Gastrocnemius medialis (tissue), 4 donors: ENCODE data around the gene GEN1. TPM values are rescaled to one million over a fixed set of nuclear protein-coding genes. Genes with fewer than 3 reads are reported as not detected.
A peak's percentile ranks its signal among the peaks of the same experiment; 100 is the strongest.

Source experiments
- ATAC-seq, 2 donors: fragments of 150-250 bp; one replicate each; pipeline ENCODE4 v1.9.1; 2016
- DNase-seq, 2 donors: peaks; one replicate each; pipeline ENCODE4 v3.0.0-alpha.2; 2019
- H3K27ac ChIP-seq, 4 donors: fragments of 200-600 bp; sonication (generic); 1 replicate in 1 of 4; 2 replicates in 3 of 4; pipeline ENCODE4 v1.5.1; 2016 to 2018; ENCODE audit warnings: mild to moderate bottlenecking in 2 of 4, moderate library complexity in 1 of 4
- H3K27me3 ChIP-seq, 3 donors: fragments of 200-600 bp; sonication (generic) in 2 of 3; 1 replicate in 1 of 3; 2 replicates in 2 of 3; pipeline versions ENCODE4 v1.5.1 to v1.6.0; 2016 to 2019; ENCODE audit warnings: mild to moderate bottlenecking in 1 of 3, moderate library complexity in 1 of 3
- H3K36me3 ChIP-seq, 2 donors: fragments of 200-600 bp; sonication (generic) in 1 of 2; one replicate each; pipeline ENCODE4 v1.5.1; 2017 to 2018
- H3K4me1 ChIP-seq, 2 donors: fragments of 200-600 bp; sonication (generic) in 1 of 2; one replicate each; pipeline ENCODE4 v1.5.1; 2016 to 2017; ENCODE audit warnings: mild to moderate bottlenecking in 2 of 2
- H3K4me3 ChIP-seq, 4 donors: fragments of 200-600 bp; sonication (generic) in 3 of 4; 1 replicate in 1 of 4; 2 replicates in 3 of 4; pipeline ENCODE4 v1.5.1; 2016 to 2019; ENCODE audit warnings: mild to moderate bottlenecking in 2 of 4
- H3K9me3 ChIP-seq, 3 donors: fragments of 200-600 bp; sonication (generic) in 2 of 3; 1 replicate in 1 of 3; 2 replicates in 2 of 3; pipeline ENCODE4 v1.5.1; 2016 to 2019
- CTCF ChIP-seq, 5 experiments: fragments of 450-650 bp in 3 of 5; fragments of 200-600 bp in 2 of 5; sonication (generic) in 2 of 5; IDR thresholded peaks in 4 of 5; conservative IDR thresholded peaks in 1 of 5; 1 replicate in 4 of 5; 2 replicates in 1 of 5; pipeline ENCODE4 v1.5.1; 2016 to 2019; ENCODE audit warnings: antibody characterized with exemption in 5 of 5, mild to moderate bottlenecking in 3 of 5, moderate library complexity in 3 of 5
- POLR2A ChIP-seq, 2 donors: fragments of 450-650 bp; IDR thresholded peaks; one replicate each; pipeline ENCODE4 v1.6.1; 2017; ENCODE audit warnings: antibody characterized with exemption in 2 of 2, mild to moderate bottlenecking in 2 of 2, moderate library complexity in 2 of 2
- in situ Hi-C, 4 donors: fragments of 200-750 bp; cut with MboI; loops; one replicate each; pipeline versions ENCODE4 v1.15.0 to v1.8.0; 2017; ENCODE audit warnings: low sequenced_read_pairs in 4 of 4
- intact Hi-C: fragments of 100-400 bp; cut with DNase I; formaldehyde crosslinking; loops from one replicate; pipeline ENCODE4 v1.15.1; 2023; ENCODE audit warnings: low total_unique reads
- total RNA-seq, 4 donors: library from RNA; depleted of rRNA; stranded (reverse); fragments of >200 nt; gene quantifications; one replicate each; pipeline versions ENCODE4 v1.1.0 to v1.2.3, GENCODE V29; 2016

GEN1 gene
- total RNA-seq, 4 donors from 2014 or later, result 0.31 to 8.7 (median 2.3) TPM

DNA sequence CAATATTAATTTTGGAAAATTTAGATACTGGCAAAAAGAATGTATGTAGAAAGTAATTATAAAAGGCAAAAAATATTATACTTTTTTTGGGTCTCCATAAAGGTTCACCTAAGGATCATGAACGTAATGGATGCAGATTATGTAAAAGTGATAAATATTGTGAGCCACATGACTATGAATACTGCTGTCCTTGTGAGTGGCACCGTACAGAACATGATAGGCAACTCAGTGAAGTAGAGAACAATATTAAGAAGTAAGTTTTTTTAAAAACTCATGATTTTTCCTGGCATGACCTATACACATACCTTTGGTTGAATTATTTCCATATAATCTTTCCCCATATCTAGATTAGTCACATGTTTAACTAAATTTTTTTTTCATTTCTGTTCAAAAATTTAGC, 18.6 kb downstream of the GEN1 start:
- ATAC-seq, result peak; percentile 38 to 59
- Histone ChIP-seq H3K4me1 (peaks cover 0 to 9% of the 10 kb centered on the region in 2 donors), H3K27me3 (no peaks in the 10 kb centered on the region), H3K4me3 (no peak overlapping the region), H3K27ac (peak overlapping the region in 3 of 4 donors; percentile 58 to 67 (median 63)), H3K36me3 (no peaks in the 10 kb centered on the region), H3K9me3 (no peaks in the 10 kb centered on the region)
- DNase-seq, result no peak
- intact Hi-C loops, result no loop called here
- in situ Hi-C loops, result no loop called here
- TF ChIP-seq POLR2A (IDR thresholded peaks at IDR 0.05) (no peak), CTCF (IDR thresholded peaks at IDR 0.05 in 4 of 5, conservative IDR thresholded peaks at IDR 0.05 in 1 of 5) (no peak)

DNA sequence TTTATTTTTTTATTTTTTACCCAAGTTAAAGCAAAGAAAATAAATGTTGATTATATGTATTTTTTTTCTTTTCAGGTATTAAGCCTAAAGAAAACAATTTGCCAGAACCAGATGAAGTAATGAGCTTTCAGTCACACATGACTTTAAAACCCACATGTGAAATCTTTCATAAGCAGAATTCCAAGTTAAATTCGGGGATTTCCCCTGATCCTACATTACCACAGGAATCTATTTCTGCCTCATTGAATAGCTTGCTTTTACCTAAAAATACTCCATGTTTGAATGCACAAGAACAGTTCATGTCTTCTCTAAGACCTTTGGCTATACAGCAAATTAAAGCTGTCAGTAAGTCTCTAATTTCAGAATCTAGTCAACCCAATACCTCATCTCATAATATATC, 26.6 kb downstream of the GEN1 start:
- Histone ChIP-seq H3K27ac (no peak overlapping the region), H3K4me3 (no peak overlapping the region), H3K36me3 (peaks cover 0 to 10% of the 10 kb centered on the region in 2 donors), H3K27me3 (no peaks in the 10 kb centered on the region), H3K9me3 (no peaks in the 10 kb centered on the region), H3K4me1 (no peaks in the 10 kb centered on the region)
- no peak for DNase-seq
- no peak for ATAC-seq
- no peak for TF ChIP-seq POLR2A (IDR thresholded peaks at IDR 0.05)
- no peak for TF ChIP-seq CTCF (IDR thresholded peaks at IDR 0.05 in 4 of 5, conservative IDR thresholded peaks at IDR 0.05 in 1 of 5)
- in situ Hi-C loops, result no loop called here
- intact Hi-C loops, result no loop called here

- TF ChIP-seq POLR2A (IDR thresholded peaks at IDR 0.05) (no peak), CTCF (IDR thresholded peaks at IDR 0.05 in 4 of 5, conservative IDR thresholded peaks at IDR 0.05 in 1 of 5) (no peak)
- intact Hi-C loops (no loop called here), in situ Hi-C loops (no loop called here)
- Histone ChIP-seq H3K27ac (no peak overlapping the region), H3K36me3 (peaks cover 0 to 10% of the 10 kb centered on the region in 2 donors), H3K4me3 (no peak overlapping the region), H3K9me3 (no peaks in the 10 kb centered on the region), H3K4me1 (no peaks in the 10 kb centered on the region), H3K27me3 (no peaks in the 10 kb centered on the region)
- ATAC-seq (no peak), DNase-seq (no peak)
These were observed 27.5 kb downstream of the GEN1 start for GRCh38 chr2:17781482-17781881.

DNA sequence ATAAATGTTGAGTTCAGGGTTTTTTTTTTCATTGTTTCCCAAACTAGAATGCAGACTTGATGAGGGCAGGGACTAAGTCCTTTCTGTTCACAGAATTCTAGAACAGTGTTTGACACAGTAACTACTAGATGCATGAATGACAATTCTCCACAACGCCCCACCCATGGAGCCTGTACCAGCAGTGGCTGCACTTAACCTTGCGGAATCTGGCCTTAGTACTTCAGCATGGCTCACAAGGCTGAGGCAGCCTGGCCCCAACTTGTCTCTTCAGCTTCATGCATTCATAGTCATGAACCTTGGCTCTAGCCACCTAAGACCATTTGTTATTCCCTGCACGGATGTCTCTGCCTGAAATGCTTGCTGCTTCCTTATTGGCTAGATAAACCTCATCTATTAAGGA, 32.8 kb downstream of the GEN1 start:
- Histone ChIP-seq H3K27me3 (no peaks in the 10 kb centered on the region), H3K4me3 (no peak overlapping the region), H3K27ac (no peak overlapping the region), H3K9me3 (no peaks in the 10 kb centered on the region), H3K4me1 (peaks cover 0 to 3% of the 10 kb centered on the region in 2 donors), H3K36me3 (no peaks in the 10 kb centered on the region)
- TF ChIP-seq CTCF (IDR thresholded peaks at IDR 0.05 in 4 of 5, conservative IDR thresholded peaks at IDR 0.05 in 1 of 5), result no peak
- no peak for TF ChIP-seq POLR2A (IDR thresholded peaks at IDR 0.05)
- DNase-seq (no peak), ATAC-seq (no peak)
- intact Hi-C loops (loop anchor here (5.0 kb wide), 1 partner anchor 36 kb away; no protein-coding TSS in a partner anchor), in situ Hi-C loops (no loop called here)

DNA sequence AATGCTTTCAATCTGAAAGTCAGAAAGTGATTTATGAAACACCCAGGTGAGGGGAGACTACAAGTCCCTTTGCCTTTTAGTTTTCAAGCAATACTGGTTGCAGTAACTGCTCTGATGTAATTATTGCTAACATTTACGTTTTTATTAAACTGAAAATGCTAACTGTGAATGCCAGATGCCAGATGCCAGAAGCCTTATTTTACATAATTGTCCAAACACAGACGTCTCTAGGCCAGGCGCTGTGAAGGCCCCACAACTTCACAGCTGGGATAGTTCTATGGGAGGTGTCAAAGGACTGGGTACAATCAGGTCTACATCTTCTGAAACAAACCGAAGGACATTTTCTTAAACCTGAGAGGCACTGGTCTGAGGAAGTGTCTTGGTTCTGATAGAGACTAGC, 34.8 kb downstream of the GEN1 start:
- TF ChIP-seq POLR2A (IDR thresholded peaks at IDR 0.05), result no peak
- TF ChIP-seq CTCF (IDR thresholded peaks at IDR 0.05 in 4 of 5, conservative IDR thresholded peaks at IDR 0.05 in 1 of 5), result no peak
- no peaks in the 10 kb centered on the region for H3K9me3 ChIP-seq
- intact Hi-C loops (loop anchor here (5.0 kb wide), 1 partner anchor 34 kb away; no protein-coding TSS in a partner anchor), in situ Hi-C loops (no loop called here)
- H3K27me3 ChIP-seq, result no peaks in the 10 kb centered on the region
- DNase-seq (no peak), ATAC-seq (no peak)
- no peak overlapping the region for H3K4me3 ChIP-seq
- no peak overlapping the region for H3K27ac ChIP-seq
- no peaks in the 10 kb centered on the region for H3K36me3 ChIP-seq
- H3K4me1 ChIP-seq, result peaks cover 9 to 14% of the 10 kb centered on the region in 2 donors
